GM18498 (cell line): Measurements from ENCODE around the gene KRTAP12-4.
"Not testable (repeated sequence)": the region's sequence is repeated elsewhere in the genome, so short reads cannot be mapped to it uniquely, and the experiment has no call there.

Experiments
- ATAC-seq: cut with Tn5 transposase; IDR thresholded peaks from one replicate; pipeline ENCODE4 v1.9.1; 2021; ENCODE audit warnings: mild to moderate bottlenecking, moderate library complexity; ENCODE audit not compliant: unreplicated experiment

Gene KRTAP12-4

GRCh38 chr21:44654576-44655175 is at the start of gene KRTAP12-4:
Gene KRTAP12-4 (minus strand): TSS chr21:44654659. CDS start chr21:44654614, 45 bp downstream.
- ATAC-seq = no peak

- no peak for ATAC-seq
Observed at GRCh38 chr21:44703731-44704635, 49.5 kb upstream of the KRTAP12-4 start.

GRCh38 chr21:44702973-44703730 is 48.7 kb upstream of the KRTAP12-4 start:
- ATAC-seq = no peak

GRCh38 chr21:44702111-44702972 is 47.9 kb upstream of the KRTAP12-4 start:
- no peak for ATAC-seq

- no peak for ATAC-seq
Observed at GRCh38 chr21:44701541-44701940, 47.1 kb upstream of the KRTAP12-4 start.

- no peak for ATAC-seq
Observed at GRCh38 chr21:44701023-44701400, 46.6 kb upstream of the KRTAP12-4 start.

GRCh38 chr21:44700101-44701022 is 45.9 kb upstream of the KRTAP12-4 start:
- ATAC-seq = no peak

GRCh38 chr21:44699502-44700001 is 45.1 kb upstream of the KRTAP12-4 start:
- ATAC-seq = no peak

GRCh38 chr21:44697811-44698734 is 43.6 kb upstream of the KRTAP12-4 start:
- no peak for ATAC-seq

- ATAC-seq = not testable (repeated sequence)
Observed at GRCh38 chr21:44697172-44697810, 42.8 kb upstream of the KRTAP12-4 start, which contains the start of gene KRTAP10-12. Gene KRTAP10-12 (plus strand): TSS chr21:44697172. CDS start chr21:44697202, 30 bp downstream.

- ATAC-seq = no peak
Observed at GRCh38 chr21:44696572-44696971, 42.1 kb upstream of the KRTAP12-4 start.

- ATAC-seq = no peak
Observed at GRCh38 chr21:44695641-44696040, 41.2 kb upstream of the KRTAP12-4 start.

- no peak for ATAC-seq
Observed at GRCh38 chr21:44695184-44695583, 40.7 kb upstream of the KRTAP12-4 start.

- ATAC-seq = no peak
Observed at GRCh38 chr21:44694776-44695175, 40.3 kb upstream of the KRTAP12-4 start.

- no peak for ATAC-seq
Observed at GRCh38 chr21:44692798-44693512, 38.5 kb upstream of the KRTAP12-4 start.

GRCh38 chr21:44691686-44692085 is 37.2 kb upstream of the KRTAP12-4 start:
- ATAC-seq = no peak

GRCh38 chr21:44689740-44690139 is 35.3 kb upstream of the KRTAP12-4 start:
- not testable (repeated sequence) for ATAC-seq
